CD4-positive, alpha-beta memory T cell (primary cell): ENCODE results near the gene OR6J1. TPM values are rescaled to one million over a fixed set of nuclear protein-coding genes. Genes with fewer than 3 reads are reported as not detected.
A peak's percentile ranks its signal among the peaks of the same experiment; 100 is the strongest.
"Not testable (repeated sequence)": the region's sequence is repeated elsewhere in the genome, so short reads cannot be mapped to it uniquely, and the experiment has no call there.

Source experiments
- CTCF ChIA-PET: fragments of 350-600 bp; sonication (Branson Sonifier 250); formaldehyde crosslinking; loops from one replicate; lab custom pipeline; 2021; ENCODE audit warnings: inconsistent platforms; ENCODE audit not compliant: partially characterized antibody; lab: Charles Lee
- POLR2A ChIA-PET: fragments of 350-600 bp; sonication (Branson Sonifier 250); formaldehyde crosslinking; loops from one replicate; lab custom pipeline; 2021; ENCODE audit not compliant: partially characterized antibody; lab: Charles Lee
- DNase-seq, 5 donors: peaks; one replicate each; pipeline versions ENCODE4 v3.0.0 to v3.0.0-alpha.2; 2020 to 2022; ENCODE audit warnings: mixed read lengths in 1 of 5
- H3K27ac ChIP-seq: one replicate; pipeline ENCODE4 v1.7.0; 2013; ENCODE audit warnings: low read depth, low read length
- H3K27me3 ChIP-seq: 2 replicates; pipeline ENCODE4 v1.7.0; 2013; ENCODE audit warnings: mild to moderate bottlenecking, low read length, moderate library complexity; ENCODE audit not compliant: insufficient read depth
- H3K36me3 ChIP-seq: 2 replicates; pipeline ENCODE4 v1.7.0; 2013; ENCODE audit warnings: mild to moderate bottlenecking, low read length, moderate library complexity; ENCODE audit not compliant: insufficient read depth
- H3K4me1 ChIP-seq: 2 replicates; pipeline ENCODE4 v1.7.0; 2013; ENCODE audit warnings: mild to moderate bottlenecking, low read length, moderate library complexity; ENCODE audit not compliant: insufficient read depth
- H3K4me3 ChIP-seq, 2 donors: one replicate each; pipeline ENCODE4 v1.7.0; 2013; ENCODE audit warnings: low read length in 2 of 2, mild to moderate bottlenecking in 1 of 2
- H3K9me3 ChIP-seq, 2 donors: one replicate each; pipeline ENCODE4 v1.7.0; 2013; ENCODE audit warnings: low read length in 2 of 2, control low read depth in 1 of 2; ENCODE audit not compliant: control insufficient read depth in 1 of 2
- H3K27ac Mint-ChIP-seq, 7 donors: one replicate each; pipeline ENCODE4 v1.8.0; 2020 to 2021; ENCODE audit warnings: mixed read lengths in 7 of 7, mild to moderate bottlenecking in 6 of 7, inconsistent platforms in 3 of 7, moderate library complexity in 3 of 7
- H3K27me3 Mint-ChIP-seq, 2 donors: one replicate each; pipeline ENCODE4 v1.8.0; 2020 to 2021; ENCODE audit warnings: mixed read lengths in 2 of 2
- H3K36me3 Mint-ChIP-seq, 2 donors: one replicate each; pipeline ENCODE4 v1.8.0; 2020 to 2021; ENCODE audit warnings: mixed read lengths in 2 of 2, inconsistent platforms in 1 of 2, mild to moderate bottlenecking in 1 of 2
- H3K4me1 Mint-ChIP-seq, 4 donors: one replicate each; pipeline ENCODE4 v1.8.0; 2020 to 2021; ENCODE audit warnings: mixed read lengths in 4 of 4, mild to moderate bottlenecking in 1 of 4
- H3K4me3 Mint-ChIP-seq, 8 donors: one replicate each; pipeline ENCODE4 v1.8.0; 2020 to 2021; ENCODE audit warnings: mixed read lengths in 8 of 8, mild to moderate bottlenecking in 7 of 8, moderate library complexity in 6 of 8, inconsistent platforms in 3 of 8
- H3K9me3 Mint-ChIP-seq, 8 donors: one replicate each; pipeline ENCODE4 v1.8.0; 2020 to 2021; ENCODE audit warnings: mixed read lengths in 8 of 8, mild to moderate bottlenecking in 5 of 8, inconsistent platforms in 3 of 8, moderate library complexity in 1 of 8
- intact Hi-C: fragments of 100-400 bp; cut with micrococcal nuclease; formaldehyde crosslinking; loops from one replicate; pipeline ENCODE4 v1.15.1; 2023
- polyA plus RNA-seq, 2 donors: library from polyadenylated mRNA; unstranded; fragments of 300-500 nt; fragmentation: Illumina TruSeq; gene quantifications; one replicate each; pipeline ENCODE4 v1.2.3, GENCODE V29; 2021
- total RNA-seq, 2 experiments: library from RNA; stranded (reverse); gene quantifications; one replicate each; pipeline ENCODE4 v1.2.3, GENCODE V29; 2021

Gene OR6J1
- total and polyA plus RNA-seq, 4 experiments from 2014 or later: not detected

- H3K4me1 Mint-ChIP-seq: peaks cover 52 to 77% (median 64%) of the 10 kb centered on the region in 4 donors
- not testable (repeated sequence) for H3K27me3 Mint-ChIP-seq, H3K36me3 ChIP-seq, H3K9me3 Mint-ChIP-seq, H3K27me3 ChIP-seq, H3K9me3 ChIP-seq
- H3K27ac Mint-ChIP-seq: peak overlapping the region; percentile 99 to 100 (median 99)
- POLR2A ChIA-PET: interaction anchor here (0.9 to 13.5 kb wide), 17 partner anchors 8 to 733 kb away, joined by 3 to 387 read pairs (median 4); partner anchors contain the start of genes ABHD4, OXA1L, PABPN1 and PRMT5
- CTCF ChIA-PET: interaction anchor here (0.9 to 10.8 kb wide), 9 partner anchors 9 to 419 kb away, joined by 3 to 174 read pairs (median 15); partner anchors contain the start of gene ABHD4
- peak in 3 of 5 donors; percentile 45 to 58 (median 47) for DNase-seq
- Histone ChIP-seq H3K4me3 (peak overlapping the region; percentile 85 to 87), H3K27ac (peak overlapping the region; percentile 88), H3K4me1 (peaks cover 64% of the 10 kb centered on the region)
- H3K36me3 Mint-ChIP-seq: peaks cover 13 to 28% of the 10 kb centered on the region in 2 donors
- peak overlapping the region; percentile 92 to 100 (median 97) for H3K4me3 Mint-ChIP-seq
- intact Hi-C loops: loop anchor here (5.0 kb wide), 3 partner anchors 64 to 284 kb away; partner anchors contain the start of gene LRP10
Observed at GRCh38 chr14:22587677-22588422, 56.3 kb downstream of the OR6J1 start.

GRCh38 chr14:22587247-22587646, 56.9 kb downstream of the OR6J1 start:
- DNase-seq: no peak
- H3K9me3 Mint-ChIP-seq: peaks cover 0 to 5% (median 0%) of the 10 kb centered on the region in 8 donors
- no peaks in the 10 kb centered on the region for H3K36me3 ChIP-seq
- H3K27me3 Mint-ChIP-seq: peaks cover 2% of the 10 kb centered on the region in 2 donors
- intact Hi-C loops: loop anchor here (5.0 kb wide), 3 partner anchors 65 to 285 kb away; partner anchors contain the start of gene LRP10
- no peaks in the 10 kb centered on the region for H3K27me3 ChIP-seq
- ChIA-PET CTCF (interaction anchor here (1.0 to 10.8 kb wide), 3 partner anchors 17 to 420 kb away, joined by 3 to 174 read pairs (median 32); no protein-coding TSS in a partner anchor), POLR2A (interaction anchor here (0.9 to 13.5 kb wide), 8 partner anchors 13 to 508 kb away, joined by 3 to 387 read pairs (median 18); partner anchors contain the start of genes ABHD4, ACIN1, C14orf119 and OXA1L)
- H3K27ac ChIP-seq: peak overlapping the region; percentile 88
- H3K4me3 ChIP-seq: no peak overlapping the region
- no peaks in the 10 kb centered on the region for H3K9me3 ChIP-seq
- H3K36me3 Mint-ChIP-seq: peaks cover 13 to 28% of the 10 kb centered on the region in 2 donors
- H3K27ac Mint-ChIP-seq: peak overlapping the region; percentile 99 to 100 (median 99)
- H3K4me3 Mint-ChIP-seq: peak overlapping the region; percentile 43 to 100 (median 96)
- H3K4me1 Mint-ChIP-seq: peaks cover 54 to 83% (median 68%) of the 10 kb centered on the region in 4 donors
- peaks cover 68% of the 10 kb centered on the region for H3K4me1 ChIP-seq

GRCh38 chr14:22583994-22584393, 60.2 kb downstream of the OR6J1 start:
- intact Hi-C loops: loop anchor here (2.0 kb wide), 1 partner anchor 15 kb away; the partner anchor contains the start of gene ABHD4
- peaks cover 0 to under 1% (median 0%) of the 10 kb centered on the region in 8 donors for H3K9me3 Mint-ChIP-seq
- DNase-seq: no peak
- peaks cover 55 to 82% (median 68%) of the 10 kb centered on the region in 4 donors for H3K4me1 Mint-ChIP-seq
- H3K4me3 ChIP-seq: no peak overlapping the region
- POLR2A ChIA-PET: interaction anchor here (13.5 kb wide), 1 partner anchor 21 kb away, joined by 387 read pairs; no protein-coding TSS in a partner anchor
- H3K4me3 Mint-ChIP-seq: peak overlapping the region in 6 of 8 donors; percentile 6 to 54 (median 46)
- peaks cover 70% of the 10 kb centered on the region for H3K4me1 ChIP-seq
- H3K27me3 Mint-ChIP-seq: peaks cover under 1% of the 10 kb centered on the region in 2 donors
- no peaks in the 10 kb centered on the region for H3K9me3 ChIP-seq
- no peak overlapping the region for H3K27ac ChIP-seq
- H3K36me3 Mint-ChIP-seq: peaks cover 18 to 30% of the 10 kb centered on the region in 2 donors
- CTCF ChIA-PET: interaction anchor here (1.4 to 10.8 kb wide), 4 partner anchors 13 to 732 kb away, joined by 3 to 174 read pairs (median 6); no protein-coding TSS in a partner anchor
- peak overlapping the region in 6 of 7 donors; percentile 4 to 88 (median 76) for H3K27ac Mint-ChIP-seq
- no peaks in the 10 kb centered on the region for H3K27me3 ChIP-seq
- no peaks in the 10 kb centered on the region for H3K36me3 ChIP-seq

Other genes with a start within 250 kb of the OR6J1 start
- gene DAD1, start 55.1 kb downstream of the OR6J1 start, total RNA-seq: 100 to 1,000 TPM; 110 to 124 TPM
- 100 to 1,000 TPM; 602 to 735 TPM for gene DAD1, start 55.1 kb downstream of the OR6J1 start, polyA plus RNA-seq
- 10 to 100 TPM; 18.8 to 22.4 TPM for gene ABHD4, start 46.1 kb downstream of the OR6J1 start, total RNA-seq
- 10 to 100 TPM in 1 of 2 donors, 1 to 10 TPM in 1; 6.2 to 12.9 TPM for gene ABHD4, start 46.1 kb downstream of the OR6J1 start, polyA plus RNA-seq
- gene OXA1L, start 122.3 kb upstream of the OR6J1 start, total RNA-seq: 100 to 1,000 TPM; 129 to 137 TPM
- gene OXA1L, start 122.3 kb upstream of the OR6J1 start, polyA plus RNA-seq: 10 to 100 TPM; 54.6 to 66.1 TPM
- 1 to 10 TPM in 1 of 2 experiments, under 1 TPM in 1; 0.70 to 1.5 TPM for gene SLC7A7, start 171.1 kb upstream of the OR6J1 start, total RNA-seq
- under 1 TPM; 0.21 to 0.75 TPM for gene SLC7A7, start 171.1 kb upstream of the OR6J1 start, polyA plus RNA-seq
- 10 to 100 TPM; 58.0 to 68.3 TPM for gene MRPL52, start 185.5 kb upstream of the OR6J1 start, total RNA-seq
- gene MRPL52, start 185.5 kb upstream of the OR6J1 start, polyA plus RNA-seq: 100 to 1,000 TPM in 1 of 2 donors, 10 to 100 TPM in 1; 97.4 to 164 TPM
- gene MMP14, start 192.2 kb upstream of the OR6J1 start, total RNA-seq: 1 to 10 TPM; 3.0 to 3.8 TPM
- gene MMP14, start 192.2 kb upstream of the OR6J1 start, polyA plus RNA-seq: not detected
- gene LRP10, start 227.4 kb upstream of the OR6J1 start, total RNA-seq: 10 to 100 TPM; 93.1 to 98.1 TPM
- gene LRP10, start 227.4 kb upstream of the OR6J1 start, polyA plus RNA-seq: 100 to 1,000 TPM in 1 of 2 donors, 10 to 100 TPM in 1; 92.0 to 118 TPM
- gene REM2, start 238.9 kb upstream of the OR6J1 start, total RNA-seq: 1 to 10 TPM; 4.4 to 4.6 TPM
- gene REM2, start 238.9 kb upstream of the OR6J1 start, polyA plus RNA-seq: 1 to 10 TPM in 1 of 2 donors, under 1 TPM in 1; 0.55 to 1.5 TPM